ENCODE data around the gene BRF1.

BRF1 gene

DNA sequence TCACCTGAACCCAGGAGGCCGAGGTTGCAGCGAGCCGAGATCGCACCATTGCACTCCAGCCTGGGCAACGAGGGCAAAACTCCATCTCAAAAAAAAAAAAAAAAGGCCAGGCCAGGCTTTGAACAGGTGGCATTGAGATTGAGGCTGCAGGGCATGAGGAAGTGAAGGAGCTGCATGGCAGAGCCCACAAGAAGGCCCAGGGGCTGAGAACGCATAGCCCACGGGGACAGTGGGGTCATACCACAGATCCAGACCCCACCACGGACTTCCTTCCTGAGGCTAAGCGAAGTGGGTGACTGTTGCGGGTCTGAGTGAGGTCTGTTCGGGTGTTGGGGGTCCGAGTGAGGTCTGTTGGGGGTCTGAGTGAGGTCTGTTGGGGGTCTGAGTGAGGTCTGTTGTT is 140.0 kb downstream of the BRF1 start:
- H3F3A ChIP-seq (ENCODE audit: low read depth), result no peaks in the 10 kb centered on the region; the same call in 1 of the 2 replicates
- no peaks in the 10 kb centered on the region for H3K27me3 ChIP-seq (ENCODE audit: insufficient read depth, low read length, poor library complexity, severe bottlenecking)
- no peaks in the 10 kb centered on the region for H3K36me3 ChIP-seq (ENCODE audit: insufficient read depth, low read length)
- H2AFZ ChIP-seq (ENCODE audit: low read length), result no peak overlapping the region
- TF ChIP-seq, protein P1, sequence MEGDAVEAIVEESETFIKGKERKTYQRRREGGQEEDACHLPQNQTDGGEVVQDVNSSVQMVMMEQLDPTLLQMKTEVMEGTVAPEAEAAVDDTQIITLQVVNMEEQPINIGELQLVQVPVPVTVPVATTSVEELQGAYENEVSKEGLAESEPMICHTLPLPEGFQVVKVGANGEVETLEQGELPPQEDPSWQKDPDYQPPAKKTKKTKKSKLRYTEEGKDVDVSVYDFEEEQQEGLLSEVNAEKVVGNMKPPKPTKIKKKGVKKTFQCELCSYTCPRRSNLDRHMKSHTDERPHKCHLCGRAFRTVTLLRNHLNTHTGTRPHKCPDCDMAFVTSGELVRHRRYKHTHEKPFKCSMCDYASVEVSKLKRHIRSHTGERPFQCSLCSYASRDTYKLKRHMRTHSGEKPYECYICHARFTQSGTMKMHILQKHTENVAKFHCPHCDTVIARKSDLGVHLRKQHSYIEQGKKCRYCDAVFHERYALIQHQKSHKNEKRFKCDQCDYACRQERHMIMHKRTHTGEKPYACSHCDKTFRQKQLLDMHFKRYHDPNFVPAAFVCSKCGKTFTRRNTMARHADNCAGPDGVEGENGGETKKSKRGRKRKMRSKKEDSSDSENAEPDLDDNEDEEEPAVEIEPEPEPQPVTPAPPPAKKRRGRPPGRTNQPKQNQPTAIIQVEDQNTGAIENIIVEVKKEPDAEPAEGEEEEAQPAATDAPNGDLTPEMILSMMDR (conservative IDR thresholded peaks at IDR 0.05; ENCODE audit: low read length), result no peak
- no peaks in the 10 kb centered on the region for H4K20me1 ChIP-seq (ENCODE audit: insufficient read depth, low read length, poor library complexity, severe bottlenecking)
- no peak overlapping the region for H3K9ac ChIP-seq (ENCODE audit: low read depth, low read length, poor library complexity, severe bottlenecking)
- H3K4me3 ChIP-seq (ENCODE audit: low read length, poor library complexity, severe bottlenecking), result no peak overlapping the region
- H3K4me2 ChIP-seq (ENCODE audit: low read depth, low read length, poor library complexity, severe bottlenecking), result peak overlapping the region; percentile 35
- H3K9me3 ChIP-seq (ENCODE audit: insufficient read depth, low read depth, low read length), result no peaks in the 10 kb centered on the region
- peaks cover 39% of the 10 kb centered on the region for H3K4me1 ChIP-seq (ENCODE audit: insufficient read depth, low read length, poor library complexity, severe bottlenecking)
- H3K9me2 ChIP-seq (replicated peaks; ENCODE audit: low read depth, low read length), result no peaks in the 10 kb centered on the region
- H3K79me2 ChIP-seq (ENCODE audit: insufficient read depth, low read length), result no peaks in the 10 kb centered on the region

DNA sequence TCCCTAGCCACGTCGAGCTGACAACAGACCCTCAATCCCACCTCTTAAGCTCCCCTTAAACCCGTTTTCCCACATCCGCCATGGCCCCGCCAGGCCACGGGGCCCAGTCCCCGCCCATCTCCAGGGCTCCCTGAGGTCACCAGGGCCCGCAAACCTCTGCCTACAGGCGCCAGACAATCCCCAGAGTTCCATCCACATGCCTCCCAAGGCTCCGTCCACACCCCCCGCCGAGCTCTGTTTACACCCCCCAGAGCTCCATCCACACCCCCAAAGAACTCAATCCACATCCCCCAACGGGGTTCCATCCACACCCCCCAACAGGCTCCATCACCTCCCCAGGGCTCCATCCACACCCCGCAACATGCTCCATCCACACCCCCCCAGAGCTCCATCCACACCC is 141.5 kb downstream of the BRF1 start:
- H3K9me3 ChIP-seq (ENCODE audit: insufficient read depth, low read depth, low read length), result no peaks in the 10 kb centered on the region
- H3F3A ChIP-seq (ENCODE audit: low read depth), result no peaks in the 10 kb centered on the region; the same call in 1 of the 2 replicates
- no peak overlapping the region for H3K9ac ChIP-seq (ENCODE audit: low read depth, low read length, poor library complexity, severe bottlenecking)
- no peak overlapping the region for H2AFZ ChIP-seq (ENCODE audit: low read length)
- TF ChIP-seq, protein P1 (conservative IDR thresholded peaks at IDR 0.05; ENCODE audit: low read length), result no peak
- TF ChIP-seq EZH2phosphoT487 (IDR thresholded peaks at IDR 0.05; ENCODE audit: borderline replicate concordance), result no peak
- H3K9me2 ChIP-seq (replicated peaks; ENCODE audit: low read depth, low read length), result no peaks in the 10 kb centered on the region
- H3K27me3 ChIP-seq (ENCODE audit: insufficient read depth, low read length, poor library complexity, severe bottlenecking), result no peaks in the 10 kb centered on the region
- peaks cover 28% of the 10 kb centered on the region for H3K4me1 ChIP-seq (ENCODE audit: insufficient read depth, low read length, poor library complexity, severe bottlenecking)
- no peaks in the 10 kb centered on the region for H4K20me1 ChIP-seq (ENCODE audit: insufficient read depth, low read length, poor library complexity, severe bottlenecking)
- no peak overlapping the region for H3K4me2 ChIP-seq (ENCODE audit: low read depth, low read length, poor library complexity, severe bottlenecking)
- H3K36me3 ChIP-seq (ENCODE audit: insufficient read depth, low read length), result no peaks in the 10 kb centered on the region
- no peak overlapping the region for H3K4me3 ChIP-seq (ENCODE audit: low read length, poor library complexity, severe bottlenecking)
- H3K79me2 ChIP-seq (ENCODE audit: insufficient read depth, low read length), result no peaks in the 10 kb centered on the region
